MCF 10A (cell line): ENCODE measurements around the gene ARHGEF10L. TPM values are rescaled to one million over a fixed set of nuclear protein-coding genes. Genes with fewer than 3 reads are reported as not detected.
A peak's percentile ranks its signal among the peaks of the same experiment; 100 is the strongest.

Experiments used
- BruUV-seq: library from RNA; stranded (reverse); fragments of 400-500 nt; replicated peaks from 2 replicates; lab custom pipeline; 2021; lab: Mats Ljungman, UMichigan
- CTCF ChIA-PET: fragments of 300-600 bp; sonication (Branson Sonifier 250); formaldehyde crosslinking; extraction: SDS; loops from one replicate; lab custom pipeline; 2021; ENCODE audit warnings: antibody characterized with exemption, inconsistent platforms; lab: Yijun Ruan, JAX
- POLR2A ChIA-PET: fragments of 300-600, 350-650 bp; sonication (Branson Sonifier 250); formaldehyde crosslinking; extraction: SDS; loops from one replicate; lab custom pipeline; 2020; ENCODE audit warnings: antibody characterized with exemption, inconsistent platforms; lab: Yijun Ruan, JAX
- DNase-seq: peaks from one replicate; pipeline ENCODE4 v3.0.0-alpha.2; 2018; ENCODE audit not compliant: unreplicated experiment
- H3K27ac Mint-ChIP-seq: one replicate; pipeline ENCODE4 v1.8.0; 2022; ENCODE audit warnings: mild to moderate bottlenecking, low read depth, mixed read lengths; ENCODE audit not compliant: unreplicated experiment
- H3K27me3 Mint-ChIP-seq: one replicate; pipeline ENCODE4 v1.8.0; 2022; ENCODE audit warnings: mixed read lengths; ENCODE audit not compliant: insufficient read depth, unreplicated experiment
- H3K36me3 Mint-ChIP-seq: one replicate; pipeline ENCODE4 v1.8.0; 2022; ENCODE audit warnings: mild to moderate bottlenecking, moderate library complexity, mixed read lengths; ENCODE audit not compliant: insufficient read depth, unreplicated experiment
- H3K4me1 Mint-ChIP-seq: one replicate; pipeline ENCODE4 v1.8.0; 2022; ENCODE audit warnings: mixed read lengths; ENCODE audit not compliant: insufficient read depth, unreplicated experiment
- H3K4me3 Mint-ChIP-seq: one replicate; pipeline ENCODE4 v1.8.0; 2022; ENCODE audit warnings: mild to moderate bottlenecking, moderate library complexity, mixed read lengths; ENCODE audit not compliant: unreplicated experiment
- H3K9me3 Mint-ChIP-seq: one replicate; pipeline ENCODE4 v1.8.0; 2022; ENCODE audit warnings: mixed read lengths; ENCODE audit not compliant: unreplicated experiment
- CTCF ChIP-seq: fragments of 200-600 bp; IDR thresholded peaks from one replicate; pipeline ENCODE4 v1.8.0; 2022; ENCODE audit warnings: antibody characterized with exemption, mild to moderate bottlenecking; ENCODE audit not compliant: unreplicated experiment
- intact Hi-C: fragments of 100-400 bp; cut with micrococcal nuclease; formaldehyde crosslinking; loops from 2 replicates; pipeline ENCODE4 v1.14.1; 2022
- total RNA-seq: library from RNA; stranded (reverse); gene quantifications from 2 replicates; pipeline ENCODE4 v1.2.3, GENCODE V29; 2022

Gene ARHGEF10L
- total RNA-seq, 1 experiment from 2014 or later, result 5.0 TPM

- ChIA-PET POLR2A (interaction anchor here (1.0 kb wide), 1 partner anchor 13 kb away, joined by 3 read pairs; no protein-coding TSS in a partner anchor), CTCF (interaction anchor here (0.6 kb wide), 1 partner anchor 24 kb away, joined by 3 read pairs; no protein-coding TSS in a partner anchor)
- BruUV-seq, result no TSS peak
- Mint-ChIP-seq H3K36me3 (peaks cover 5% of the 10 kb centered on the region), H3K4me3 (peak overlapping the region; percentile 28), H3K4me1 (peaks cover 41% of the 10 kb centered on the region), H3K9me3 (no peaks in the 10 kb centered on the region), H3K27me3 (no peaks in the 10 kb centered on the region), H3K27ac (peak overlapping the region; percentile 66)
- intact Hi-C loops, result no loop called here
- peak; percentile 13 for TF ChIP-seq CTCF
- no peak for DNase-seq
These were observed 90.0 kb downstream of the ARHGEF10L start for GRCh38 chr1:17629460-17629859.

- intact Hi-C loops, result no loop called here
- Mint-ChIP-seq H3K36me3 (peaks cover 5% of the 10 kb centered on the region), H3K9me3 (no peaks in the 10 kb centered on the region), H3K4me3 (peak overlapping the region; percentile 28), H3K27me3 (no peaks in the 10 kb centered on the region), H3K4me1 (peaks cover 33% of the 10 kb centered on the region), H3K27ac (peak overlapping the region; percentile 66)
- CTCF ChIA-PET, result interaction anchor here (0.5 to 0.8 kb wide), 4 partner anchors 24 to 949 kb away, joined by 3 to 4 read pairs (median 3); no protein-coding TSS in a partner anchor
- TF ChIP-seq CTCF, result no peak
- peak; percentile 93 for DNase-seq
- BruUV-seq, result no TSS peak
- POLR2A ChIA-PET, result interaction anchor here (1.0 kb wide), 1 partner anchor 13 kb away, joined by 3 read pairs; no protein-coding TSS in a partner anchor
These were observed 90.7 kb downstream of the ARHGEF10L start for GRCh38 chr1:17630048-17630830.

GRCh38 chr1:17630986-17631385 lies 91.5 kb downstream of the ARHGEF10L start:
- Mint-ChIP-seq H3K9me3 (no peaks in the 10 kb centered on the region), H3K36me3 (peaks cover 7% of the 10 kb centered on the region), H3K27me3 (no peaks in the 10 kb centered on the region), H3K4me3 (peak overlapping the region; percentile 15), H3K27ac (no peak overlapping the region), H3K4me1 (peaks cover 30% of the 10 kb centered on the region)
- ChIA-PET CTCF (no interaction called here), POLR2A (no interaction called here)
- BruUV-seq, result no TSS peak
- intact Hi-C loops, result no loop called here
- DNase-seq, result no peak
- TF ChIP-seq CTCF, result no peak

GRCh38 chr1:17631410-17631809 lies 91.9 kb downstream of the ARHGEF10L start:
- Mint-ChIP-seq H3K9me3 (no peaks in the 10 kb centered on the region), H3K4me1 (peaks cover 30% of the 10 kb centered on the region), H3K36me3 (peaks cover 12% of the 10 kb centered on the region), H3K4me3 (no peak overlapping the region), H3K27ac (no peak overlapping the region), H3K27me3 (no peaks in the 10 kb centered on the region)
- CTCF ChIA-PET, result no interaction called here
- no peak for DNase-seq
- BruUV-seq, result no TSS peak
- intact Hi-C loops, result no loop called here
- TF ChIP-seq CTCF, result no peak
- POLR2A ChIA-PET, result no interaction called here
